ENCODE results near the gene FYB1.
"Not testable (repeated sequence)": the region's sequence is repeated elsewhere in the genome, so short reads cannot be mapped to it uniquely, and the experiment has no call there.

FYB1 gene

DNA sequence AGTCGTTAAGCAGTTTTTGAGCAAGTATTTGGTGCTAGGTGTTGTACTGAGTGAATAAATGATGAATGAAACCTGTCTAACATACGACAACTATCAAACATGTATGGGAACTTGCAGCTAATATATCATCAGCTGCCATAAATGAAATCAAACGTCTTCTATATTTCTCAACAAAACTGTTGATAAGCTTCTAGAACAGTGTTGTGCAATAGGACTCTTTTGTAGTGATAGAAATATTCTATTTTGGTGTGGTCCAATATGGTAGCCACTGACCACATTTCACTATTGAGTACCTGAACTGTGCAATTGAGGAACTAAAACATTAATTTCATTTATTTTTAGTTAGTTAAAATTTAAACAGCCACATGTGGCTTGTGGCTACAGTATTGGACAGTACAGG is 16.3 kb upstream of the FYB1 start:
- H3K9me3 Mint-ChIP-seq, result peaks cover 11% of the 10 kb centered on the region
- H3K27ac Mint-ChIP-seq, result no peak overlapping the region
- no peak overlapping the region for H3K4me3 Mint-ChIP-seq
- TF ChIP-seq, protein P1, sequence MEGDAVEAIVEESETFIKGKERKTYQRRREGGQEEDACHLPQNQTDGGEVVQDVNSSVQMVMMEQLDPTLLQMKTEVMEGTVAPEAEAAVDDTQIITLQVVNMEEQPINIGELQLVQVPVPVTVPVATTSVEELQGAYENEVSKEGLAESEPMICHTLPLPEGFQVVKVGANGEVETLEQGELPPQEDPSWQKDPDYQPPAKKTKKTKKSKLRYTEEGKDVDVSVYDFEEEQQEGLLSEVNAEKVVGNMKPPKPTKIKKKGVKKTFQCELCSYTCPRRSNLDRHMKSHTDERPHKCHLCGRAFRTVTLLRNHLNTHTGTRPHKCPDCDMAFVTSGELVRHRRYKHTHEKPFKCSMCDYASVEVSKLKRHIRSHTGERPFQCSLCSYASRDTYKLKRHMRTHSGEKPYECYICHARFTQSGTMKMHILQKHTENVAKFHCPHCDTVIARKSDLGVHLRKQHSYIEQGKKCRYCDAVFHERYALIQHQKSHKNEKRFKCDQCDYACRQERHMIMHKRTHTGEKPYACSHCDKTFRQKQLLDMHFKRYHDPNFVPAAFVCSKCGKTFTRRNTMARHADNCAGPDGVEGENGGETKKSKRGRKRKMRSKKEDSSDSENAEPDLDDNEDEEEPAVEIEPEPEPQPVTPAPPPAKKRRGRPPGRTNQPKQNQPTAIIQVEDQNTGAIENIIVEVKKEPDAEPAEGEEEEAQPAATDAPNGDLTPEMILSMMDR (IDR thresholded peaks at IDR 0.05; ENCODE audit: unreplicated experiment in 3 of 3), result no peak
- no peaks in the 10 kb centered on the region for H3K36me3 Mint-ChIP-seq (ENCODE audit: low read depth)
- no peaks in the 10 kb centered on the region for H3K4me1 Mint-ChIP-seq
- H3K27me3 Mint-ChIP-seq (ENCODE audit: low read depth), result no peaks in the 10 kb centered on the region

DNA sequence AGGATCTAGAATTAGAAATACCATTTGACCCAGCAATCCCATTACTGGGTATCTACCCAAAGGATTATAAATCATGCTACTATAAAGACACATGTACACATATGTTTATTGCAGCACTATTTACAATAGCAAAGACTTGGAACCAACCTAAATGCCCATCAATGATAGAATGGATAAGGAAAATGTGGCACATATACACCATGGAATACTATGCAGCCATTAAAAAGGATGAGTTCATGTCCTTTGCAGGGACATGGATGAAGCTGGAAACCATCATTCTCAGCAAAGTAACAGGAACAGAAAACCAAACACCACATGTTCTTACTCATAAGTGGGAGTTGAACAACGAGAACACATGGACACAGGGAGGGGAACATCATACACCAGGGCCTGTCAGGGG is 15.1 kb upstream of the FYB1 start:
- not testable (repeated sequence) for H3K27me3 Mint-ChIP-seq (ENCODE audit: low read depth); H3K27ac Mint-ChIP-seq; H3K4me3 Mint-ChIP-seq; H3K36me3 Mint-ChIP-seq (ENCODE audit: low read depth); H3K4me1 Mint-ChIP-seq; H3K9me3 Mint-ChIP-seq

GRCh38 chr5:39233783-39234182 is 14.4 kb upstream of the FYB1 start:
- H3K36me3 Mint-ChIP-seq (ENCODE audit: low read depth), result no peaks in the 10 kb centered on the region
- TF ChIP-seq, protein P1 (IDR thresholded peaks at IDR 0.05; ENCODE audit: unreplicated experiment in 3 of 3), result no peak
- no peak overlapping the region for H3K27ac Mint-ChIP-seq
- H3K27me3 Mint-ChIP-seq (ENCODE audit: low read depth), result no peaks in the 10 kb centered on the region
- no peak overlapping the region for H3K4me3 Mint-ChIP-seq
- no peaks in the 10 kb centered on the region for H3K4me1 Mint-ChIP-seq
- H3K9me3 Mint-ChIP-seq, result no peaks in the 10 kb centered on the region

DNA sequence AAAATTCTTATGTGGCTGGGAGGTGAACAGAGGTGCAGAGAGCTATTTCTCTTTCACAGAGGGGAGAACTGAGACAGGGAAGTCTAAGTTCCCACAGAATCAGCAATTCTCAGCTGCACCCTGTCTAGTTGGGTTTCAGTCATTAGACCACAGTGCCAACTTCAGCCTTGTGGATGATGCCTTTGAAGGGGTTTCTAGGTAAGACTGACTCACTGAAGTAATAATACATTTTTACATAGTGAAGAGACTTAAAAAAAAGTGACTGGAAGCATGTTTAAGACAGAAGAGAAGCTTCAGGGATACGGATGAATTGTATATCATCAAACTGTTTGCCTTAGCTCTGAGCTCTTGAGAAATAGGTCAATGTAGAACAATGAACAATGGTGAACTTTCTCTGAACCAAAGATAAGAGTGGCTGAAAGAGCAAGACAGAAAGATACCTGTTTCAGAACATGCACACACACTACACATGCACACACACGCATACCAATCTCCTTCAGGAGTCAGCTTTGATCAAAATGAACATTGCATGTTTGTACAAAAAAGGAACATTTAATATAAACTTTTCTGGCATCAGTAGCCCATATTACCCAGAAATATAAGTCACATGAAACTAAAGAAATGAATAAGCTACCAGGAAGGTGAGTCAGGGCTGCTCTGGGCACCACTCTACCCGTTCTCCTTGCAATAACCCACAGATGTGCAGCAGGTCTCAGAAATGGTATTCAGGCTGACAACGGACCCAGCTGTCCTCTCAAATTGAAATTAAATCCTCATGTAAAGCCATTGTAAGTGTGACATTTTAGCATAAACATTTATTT is 12.6 kb upstream of the FYB1 start:
- Mint-ChIP-seq H3K4me1 (no peaks in the 10 kb centered on the region), H3K4me3 (no peak overlapping the region), H3K27me3 (ENCODE audit: low read depth) (no peaks in the 10 kb centered on the region), H3K27ac (no peak overlapping the region), H3K36me3 (ENCODE audit: low read depth) (no peaks in the 10 kb centered on the region), H3K9me3 (no peaks in the 10 kb centered on the region)
- TF ChIP-seq, protein P1 (IDR thresholded peaks at IDR 0.05; ENCODE audit: unreplicated experiment in 3 of 3), result no peak

DNA sequence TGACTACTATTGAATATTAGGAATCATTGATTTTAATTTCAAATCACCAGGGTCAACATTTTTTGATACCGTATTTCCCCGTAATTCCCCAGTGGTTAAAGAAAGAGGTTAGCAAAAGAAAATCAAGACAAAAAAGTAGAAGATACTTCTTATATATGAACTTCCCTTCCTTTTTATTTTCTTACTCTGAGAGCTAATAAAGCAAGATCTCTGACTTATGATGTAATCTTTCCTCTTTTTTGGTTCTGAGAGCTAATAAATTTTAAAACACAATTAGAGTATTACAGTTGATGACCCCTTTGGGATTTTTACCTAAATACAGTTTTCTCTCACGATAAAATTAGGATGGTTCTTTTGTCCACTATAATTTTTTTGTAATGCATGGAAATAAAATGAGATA is 9.2 kb upstream of the FYB1 start:
- Mint-ChIP-seq H3K36me3 (ENCODE audit: low read depth) (no peaks in the 10 kb centered on the region), H3K4me3 (no peak overlapping the region), H3K4me1 (peaks cover 6% of the 10 kb centered on the region), H3K27me3 (ENCODE audit: low read depth) (no peaks in the 10 kb centered on the region), H3K27ac (no peak overlapping the region), H3K9me3 (no peaks in the 10 kb centered on the region)
- TF ChIP-seq, protein P1 (IDR thresholded peaks at IDR 0.05; ENCODE audit: unreplicated experiment in 3 of 3), result no peak

DNA sequence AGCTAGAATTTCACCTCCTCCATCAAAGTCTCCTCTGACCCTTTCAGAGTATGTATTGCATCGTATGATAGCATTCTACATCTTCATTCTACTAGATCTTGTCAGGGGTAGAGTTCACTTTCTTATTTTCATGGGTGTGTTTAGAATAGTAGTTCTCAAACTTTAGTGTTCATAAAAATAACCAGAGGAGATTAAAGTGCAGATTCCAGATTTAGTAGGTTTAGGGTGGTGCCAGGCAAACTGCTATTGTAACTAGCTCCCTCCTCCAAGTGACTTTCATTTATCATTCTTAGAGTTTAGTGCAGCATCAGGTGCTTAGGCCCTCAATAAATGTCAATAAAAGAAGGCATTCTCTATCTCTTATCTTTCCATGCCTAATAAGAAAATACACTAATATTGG is 7.2 kb upstream of the FYB1 start:
- H3K27me3 Mint-ChIP-seq (ENCODE audit: low read depth), result no peaks in the 10 kb centered on the region
- no peaks in the 10 kb centered on the region for H3K9me3 Mint-ChIP-seq
- no peak overlapping the region for H3K27ac Mint-ChIP-seq
- H3K4me3 Mint-ChIP-seq, result no peak overlapping the region
- H3K36me3 Mint-ChIP-seq (ENCODE audit: low read depth), result no peaks in the 10 kb centered on the region
- peaks cover 8% of the 10 kb centered on the region for H3K4me1 Mint-ChIP-seq
- TF ChIP-seq, protein P1 (IDR thresholded peaks at IDR 0.05; ENCODE audit: unreplicated experiment in 3 of 3), result no peak

Data from nephron (organoid).